GM18520 (cell line): ENCODE results near the gene PRM2.

ENCODE experiments used
- ATAC-seq: cut with Tn5 transposase; IDR thresholded peaks from one replicate; pipeline ENCODE4 v1.9.1; 2021; ENCODE audit not compliant: unreplicated experiment

PRM2 gene

DNA sequence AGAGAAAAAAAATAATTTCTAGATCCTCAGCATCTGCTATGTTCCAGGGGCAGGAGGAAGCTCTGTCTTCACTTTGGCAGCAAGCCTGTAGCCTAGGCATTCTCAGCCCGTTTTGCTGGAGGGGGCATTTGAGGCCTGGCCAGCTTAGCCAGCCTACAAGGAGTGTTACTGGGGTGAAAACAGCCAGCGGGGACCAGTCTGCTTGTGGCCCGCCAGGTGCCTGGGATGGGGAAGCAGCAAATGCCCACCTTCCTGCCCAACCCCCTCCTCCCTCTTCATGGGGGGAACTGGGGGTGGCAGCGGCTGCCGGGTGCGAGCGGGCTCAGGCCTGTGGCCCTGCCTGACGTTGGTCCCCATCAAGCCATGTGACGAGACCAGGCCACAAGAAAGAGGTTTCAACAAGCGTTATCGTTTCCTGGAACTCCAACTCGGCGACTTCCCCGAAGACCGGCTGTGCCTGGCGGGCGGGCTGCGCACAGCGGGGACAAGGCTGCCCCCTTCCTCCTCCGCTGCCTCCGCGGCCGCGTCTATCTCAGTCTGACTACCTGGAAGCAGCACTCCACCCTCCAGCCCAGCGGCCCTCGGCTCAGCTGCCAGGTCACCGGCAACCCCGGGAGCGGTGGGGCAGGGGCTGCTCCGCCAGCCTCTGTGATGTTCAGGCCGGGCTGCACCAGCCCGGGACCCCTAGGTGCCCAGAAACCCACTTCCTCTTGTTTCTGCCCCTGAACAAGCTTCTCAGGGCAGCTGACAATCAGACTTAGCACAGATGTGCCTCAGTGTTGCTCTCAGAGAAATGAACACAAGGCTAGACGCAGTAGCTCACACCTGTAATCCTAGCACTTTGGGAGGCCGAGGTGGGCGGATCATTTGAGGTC is 43.2 kb downstream of the PRM2 start:
- ATAC-seq: no peak

DNA sequence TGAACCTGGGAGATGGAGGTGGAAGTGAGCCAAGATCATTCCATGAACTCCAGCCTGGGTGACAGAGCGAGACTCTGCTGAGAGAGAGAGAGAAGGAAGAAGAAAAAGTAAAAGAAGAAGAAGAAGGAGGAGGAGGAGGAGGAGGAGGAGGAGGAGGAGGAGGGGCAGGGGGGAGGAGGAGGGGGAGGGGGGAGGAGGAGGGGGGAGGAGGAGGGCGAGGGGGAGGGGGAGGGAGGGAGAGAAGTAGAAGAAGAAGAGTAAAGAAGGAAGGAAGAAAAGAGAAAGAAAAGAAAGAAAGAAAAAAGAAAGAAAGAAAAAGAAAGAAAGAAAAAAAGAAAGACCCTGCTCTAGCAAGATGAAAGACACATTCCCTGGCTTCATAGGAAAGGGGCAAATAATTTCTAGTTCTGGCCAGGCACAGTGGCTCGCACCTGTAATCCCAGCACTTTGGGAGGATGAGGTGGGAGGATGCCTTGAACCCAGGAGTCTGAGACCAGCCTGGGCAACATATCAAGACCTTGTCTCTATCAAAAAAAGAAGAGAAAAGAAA is 43.9 kb downstream of the PRM2 start:
- no peak for ATAC-seq

DNA sequence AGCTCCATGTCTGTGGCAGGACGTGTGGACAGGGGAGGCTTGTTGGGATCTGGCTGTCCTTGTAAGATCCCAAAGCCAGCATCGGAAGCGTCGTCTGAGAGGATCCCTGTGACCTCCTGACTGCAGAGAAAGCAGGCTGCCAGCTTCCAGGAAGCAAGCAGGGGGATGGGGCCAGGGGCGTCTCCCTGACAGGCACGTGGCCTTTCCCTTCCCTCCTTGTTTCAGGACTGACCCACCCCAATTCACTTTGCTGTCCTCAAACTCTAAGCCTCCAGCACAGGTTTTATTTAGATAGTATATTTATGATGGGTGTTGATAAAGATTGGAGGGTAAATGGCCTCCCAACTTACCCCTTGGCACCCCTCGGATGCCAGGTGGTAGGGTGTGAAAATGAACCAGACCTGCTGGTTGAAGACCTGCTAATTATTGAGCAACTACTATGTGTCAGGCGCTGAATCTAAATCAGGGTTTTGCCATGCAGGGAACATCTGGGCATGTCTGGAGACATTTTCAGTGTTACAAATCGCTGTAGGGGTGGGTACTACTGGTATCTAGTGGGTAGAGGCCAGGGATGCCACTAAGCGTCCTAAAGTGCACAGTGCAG is 44.8 kb downstream of the PRM2 start:
- ATAC-seq: no peak

DNA sequence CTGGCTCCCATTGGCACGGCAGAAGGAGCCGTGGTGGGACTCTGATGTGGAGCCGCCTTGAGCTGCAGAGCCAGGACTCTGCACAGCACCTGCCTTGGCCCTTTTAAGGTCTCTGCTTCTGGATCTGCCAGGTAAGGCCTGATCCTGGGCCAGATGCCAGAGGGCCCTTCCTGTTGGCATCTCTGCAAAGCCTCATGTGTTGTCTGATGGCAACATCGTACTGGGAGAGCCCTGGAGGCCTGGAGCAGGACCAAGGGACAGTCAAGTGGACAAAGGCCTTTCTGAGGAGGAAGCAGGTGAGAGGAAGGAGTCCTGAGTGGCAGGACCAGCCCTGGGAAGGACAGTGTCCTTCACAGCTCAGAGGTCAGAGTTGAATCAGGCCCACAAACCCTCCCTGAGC is 46.4 kb downstream of the PRM2 start:
- ATAC-seq: no peak

DNA sequence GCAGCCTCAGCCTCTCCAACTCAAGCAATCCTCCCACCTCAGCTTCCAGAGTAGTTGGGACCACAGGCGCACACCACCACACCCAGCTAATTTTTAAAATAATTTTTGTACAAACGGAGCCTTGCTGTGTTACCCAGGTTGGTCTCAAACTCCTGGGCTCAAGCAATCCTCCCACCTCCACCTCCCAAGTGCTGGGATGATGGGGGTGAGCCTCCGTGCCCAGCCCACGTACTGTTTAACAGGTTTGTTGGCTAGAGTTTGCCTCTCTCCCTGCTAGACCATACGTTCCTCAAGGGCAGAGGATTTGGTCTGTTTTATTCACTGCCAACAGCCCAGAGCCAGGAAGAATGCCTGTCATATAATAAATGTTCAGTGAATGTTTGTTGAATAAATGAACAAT is 46.8 kb downstream of the PRM2 start:
- ATAC-seq: no peak

DNA sequence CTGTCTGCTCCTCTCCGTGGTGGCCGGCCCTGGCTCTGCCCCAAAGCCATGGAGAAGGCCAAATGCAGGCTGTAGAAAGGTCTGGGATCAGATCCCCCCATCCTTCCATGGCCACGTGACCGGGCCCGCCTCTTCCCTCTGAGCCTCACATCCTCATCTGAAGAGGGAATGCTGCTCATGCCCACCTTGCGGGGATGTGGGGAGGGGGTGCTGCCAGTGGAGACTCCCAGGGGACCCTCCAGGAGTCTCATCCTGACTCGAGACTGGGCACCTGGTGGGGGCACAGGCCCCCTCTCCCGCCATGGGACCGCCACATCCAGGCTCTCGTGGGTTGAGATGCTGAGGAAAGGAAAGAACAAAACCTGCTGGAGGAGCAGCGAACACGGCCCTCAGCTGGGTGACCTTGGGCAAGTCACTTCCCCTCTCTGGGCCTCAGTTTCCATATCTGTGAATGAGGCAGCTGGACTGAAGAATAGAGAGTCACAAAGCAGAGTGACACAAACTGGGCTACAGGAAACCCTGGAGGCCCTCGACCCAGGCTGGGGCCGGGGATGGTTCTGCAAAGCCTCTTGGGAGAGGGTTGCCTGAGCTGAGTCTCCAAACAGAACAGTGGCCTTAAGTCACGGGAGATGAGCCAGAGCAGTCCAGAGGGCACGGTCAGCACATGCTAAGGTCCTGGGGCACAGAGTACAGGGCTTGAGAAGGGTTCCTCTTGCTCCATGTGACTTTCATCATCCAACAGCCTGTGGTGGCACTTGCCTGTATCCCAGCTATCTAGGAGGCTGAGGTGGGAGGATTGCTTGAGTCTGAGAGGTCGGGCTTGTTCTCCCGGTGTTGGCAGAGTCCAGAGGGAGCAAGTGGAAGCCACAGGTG is 50.4 kb downstream of the PRM2 start:
- ATAC-seq: no peak
